NCI-H82 treated with DMSO at 0.1 percent for 48 hours (cell line): Measurements from ENCODE around the gene USP37.

Source experiments
- DNase-seq: peaks from one replicate; lab custom pipeline; 2025; ENCODE audit not compliant: unreplicated experiment; lab: John Stamatoyannopoulos, UW

Gene USP37

GRCh38 chr2:218434456-218434855 is 133.7 kb downstream of the USP37 start:
- no peak for DNase-seq

GRCh38 chr2:218432676-218433365 is 135.3 kb downstream of the USP37 start:
- no peak for DNase-seq

GRCh38 chr2:218431878-218432277 is 136.3 kb downstream of the USP37 start:
- DNase-seq = no peak

GRCh38 chr2:218430721-218431120 is 137.4 kb downstream of the USP37 start:
- DNase-seq = no peak

- no peak for DNase-seq
These were observed 138.0 kb downstream of the USP37 start for GRCh38 chr2:218429911-218430692.

- DNase-seq = no peak
These were observed 139.1 kb downstream of the USP37 start for GRCh38 chr2:218428846-218429558.

- no peak for DNase-seq
These were observed 140.4 kb downstream of the USP37 start for GRCh38 chr2:218427741-218428140.

GRCh38 chr2:218425531-218425930 is 142.6 kb downstream of the USP37 start:
- DNase-seq = no peak

- no peak for DNase-seq
These were observed 144.6 kb downstream of the USP37 start for GRCh38 chr2:218423584-218423983.

GRCh38 chr2:218422403-218423086 is 145.6 kb downstream of the USP37 start:
- no peak for DNase-seq

- DNase-seq = no peak
These were observed 147.1 kb downstream of the USP37 start for GRCh38 chr2:218421027-218421426.

GRCh38 chr2:218419630-218420216 is 148.4 kb downstream of the USP37 start:
- DNase-seq = no peak

- no peak for DNase-seq
These were observed 149.3 kb downstream of the USP37 start, which contains the start of gene VIL1 for GRCh38 chr2:218418717-218419458. Gene VIL1 (plus strand): TSS chr2:218419123. CDS start chr2:218423779, 4,656 bp downstream.

GRCh38 chr2:218418321-218418716 is 149.8 kb downstream of the USP37 start:
- no peak for DNase-seq

GRCh38 chr2:218407717-218408116 is 160.4 kb downstream of the USP37 start:
- no peak for DNase-seq

GRCh38 chr2:218406949-218407618 is 161.1 kb downstream of the USP37 start:
- DNase-seq = peak; percentile 19

GRCh38 chr2:218406209-218406948 is 161.8 kb downstream of the USP37 start:
- peak; percentile 96 for DNase-seq

GRCh38 chr2:218405746-218406208 is 162.4 kb downstream of the USP37 start:
- no peak for DNase-seq
